GM18868 (cell line): Measurements from ENCODE around the gene SLC25A45.
A peak's percentile ranks its signal among the peaks of the same experiment; 100 is the strongest.
"Not testable (repeated sequence)": the region's sequence is repeated elsewhere in the genome, so short reads cannot be mapped to it uniquely, and the experiment has no call there.

Experiments used
- ATAC-seq: cut with Tn5 transposase; IDR thresholded peaks from one replicate; pipeline ENCODE4 v1.9.1; 2021; ENCODE audit warnings: mild to moderate bottlenecking, moderate library complexity; ENCODE audit not compliant: unreplicated experiment

Gene SLC25A45

DNA sequence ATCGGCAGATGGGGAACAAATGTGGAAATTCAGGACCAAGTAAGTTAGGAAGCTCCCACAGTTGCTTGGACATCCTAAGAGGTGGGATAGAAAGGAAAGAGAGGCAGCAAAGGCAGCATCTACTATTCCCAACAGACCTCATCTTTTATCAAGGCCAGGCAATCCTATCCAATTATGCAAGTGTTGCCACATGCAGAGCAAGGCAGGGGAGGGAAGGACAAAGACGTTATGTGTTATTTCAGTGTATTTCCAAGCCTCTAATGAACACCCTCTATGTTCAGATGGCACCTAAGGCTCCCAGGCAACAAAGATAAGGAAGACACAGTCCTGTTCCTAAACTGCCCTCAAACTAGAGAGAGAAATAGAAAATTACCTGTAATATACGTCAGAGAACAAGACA, 18.7 kb downstream of the SLC25A45 start:
- ATAC-seq, result no peak

DNA sequence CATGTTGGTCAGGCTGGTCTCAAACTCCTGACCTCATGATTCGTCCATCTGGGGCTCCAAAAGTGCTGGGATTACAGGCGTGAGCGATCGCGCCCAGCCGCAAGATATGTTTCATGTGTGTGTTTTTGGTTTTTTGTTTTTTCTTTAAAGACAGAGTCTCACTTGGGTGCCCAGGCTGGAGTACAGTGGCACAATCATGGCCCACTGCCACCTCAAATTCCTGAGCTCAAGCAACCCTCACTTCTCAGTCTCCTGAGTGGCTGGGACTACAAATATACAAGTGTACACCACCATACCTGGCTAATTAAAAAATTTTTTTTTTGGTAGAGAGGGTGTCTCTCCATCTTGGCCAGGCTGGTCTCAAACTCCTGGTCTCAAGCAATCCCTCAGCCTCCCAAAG, 19.5 kb downstream of the SLC25A45 start:
- no peak for ATAC-seq

DNA sequence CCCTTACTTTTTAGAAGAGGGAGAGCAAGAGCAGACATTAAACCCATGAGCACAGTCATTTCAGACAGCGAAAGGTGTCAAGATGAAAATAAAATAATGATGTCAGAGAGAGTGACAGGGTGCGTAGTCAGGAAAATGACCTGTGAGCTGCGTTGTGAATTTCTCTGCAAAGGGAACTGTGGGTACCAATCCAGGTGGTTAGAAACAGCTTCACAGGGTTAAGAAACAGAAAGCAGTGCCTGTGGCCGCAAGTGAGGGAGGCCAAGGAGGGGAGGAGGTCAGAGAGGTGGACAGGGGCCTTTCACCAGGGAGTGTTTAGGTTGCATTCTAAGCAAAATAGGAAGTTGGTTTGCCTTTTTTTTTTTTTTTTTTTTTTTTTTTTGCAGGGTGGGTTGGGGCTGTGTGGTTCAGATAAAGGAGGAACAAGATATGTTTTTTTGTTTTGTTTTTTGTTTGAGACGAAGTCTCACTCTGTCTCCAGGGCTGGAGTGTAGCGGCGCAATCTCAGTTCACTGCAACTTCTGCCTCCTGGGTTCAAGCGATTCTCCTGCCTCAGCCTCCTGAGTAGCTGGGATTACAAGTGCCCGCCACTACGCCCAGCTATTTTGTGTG, 20.0 kb downstream of the SLC25A45 start:
- no peak for ATAC-seq

DNA sequence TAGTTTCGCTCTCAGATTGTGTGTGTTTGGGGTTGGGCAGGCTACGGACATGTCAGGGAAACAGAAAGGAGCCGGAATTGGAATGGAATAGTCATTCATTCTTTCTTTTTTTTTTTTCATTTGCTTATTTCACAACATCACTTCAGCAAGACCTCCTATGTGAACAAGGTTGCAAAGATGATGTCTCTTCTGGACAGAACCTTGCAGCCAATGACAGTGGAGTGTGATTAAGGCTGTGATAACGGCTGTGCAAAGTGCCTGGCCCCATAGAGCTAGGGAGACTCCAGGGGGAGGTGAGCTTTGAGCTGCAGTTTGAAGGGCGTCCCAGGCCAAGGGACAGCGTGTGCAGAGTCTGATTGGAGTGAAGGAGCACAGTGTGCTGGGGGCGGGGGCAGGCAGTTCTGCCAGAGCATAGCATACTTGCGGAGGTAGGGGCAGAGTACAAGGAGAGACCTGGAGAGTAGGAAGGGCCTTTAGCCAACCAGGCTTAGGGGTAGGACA, 24.5 kb downstream of the SLC25A45 start:
- no peak for ATAC-seq

DNA sequence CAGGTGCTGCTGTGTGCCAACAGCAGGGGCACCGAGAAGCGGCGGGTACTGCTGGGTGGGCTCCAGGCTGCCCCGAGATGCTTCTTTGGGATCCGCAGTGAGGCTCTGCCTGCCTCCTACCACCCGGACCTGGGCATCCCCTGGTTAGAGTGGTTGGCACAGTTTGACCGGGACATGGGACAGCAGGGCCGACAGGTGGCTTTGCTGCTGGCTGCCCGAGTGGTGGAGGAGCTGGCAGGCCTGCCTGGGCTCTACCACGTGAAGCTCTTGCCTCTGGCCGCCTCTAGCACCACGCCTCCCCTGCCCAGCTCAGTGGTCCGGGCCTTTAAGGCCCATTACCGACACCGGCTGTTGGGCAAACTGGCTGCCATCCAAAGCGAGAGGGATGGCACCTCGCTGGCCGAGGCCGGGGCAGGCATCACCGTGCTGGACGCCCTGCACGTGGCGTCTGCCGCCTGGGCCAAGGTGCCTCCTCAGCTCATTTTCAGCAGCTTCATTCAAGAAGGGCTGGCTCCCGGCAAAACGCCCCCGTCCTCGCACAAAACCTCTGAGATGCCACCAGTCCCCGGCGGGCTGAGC, 26.0 kb downstream of the SLC25A45 start:
- ATAC-seq, result no peak

DNA sequence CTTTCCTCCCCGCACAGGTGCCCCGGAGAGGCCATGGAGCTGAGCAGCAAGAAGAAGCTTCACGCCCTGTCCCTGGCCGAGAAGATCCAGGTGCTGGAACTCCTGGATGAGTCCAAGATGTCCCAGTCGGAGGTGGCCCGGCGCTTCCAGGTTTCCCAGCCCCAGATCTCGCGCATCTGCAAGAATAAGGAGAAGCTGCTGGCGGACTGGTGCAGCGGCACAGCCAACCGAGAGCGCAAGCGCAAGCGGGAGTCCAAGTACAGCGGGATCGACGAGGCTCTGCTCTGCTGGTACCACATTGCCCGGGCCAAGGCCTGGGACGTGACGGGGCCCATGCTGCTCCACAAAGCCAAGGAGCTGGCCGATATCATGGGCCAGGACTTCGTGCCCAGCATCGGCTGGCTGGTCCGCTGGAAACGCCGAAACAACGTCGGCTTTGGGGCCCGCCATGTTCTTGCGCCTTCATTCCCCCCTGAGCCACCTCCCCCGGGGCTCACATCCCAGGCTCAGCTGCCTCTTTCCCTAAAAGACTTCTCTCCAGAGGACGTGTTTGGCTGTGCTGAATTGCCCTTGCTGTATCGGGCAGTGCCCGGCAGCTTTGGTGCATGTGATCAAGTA, 26.6 kb downstream of the SLC25A45 start:
- ATAC-seq, result no peak

DNA sequence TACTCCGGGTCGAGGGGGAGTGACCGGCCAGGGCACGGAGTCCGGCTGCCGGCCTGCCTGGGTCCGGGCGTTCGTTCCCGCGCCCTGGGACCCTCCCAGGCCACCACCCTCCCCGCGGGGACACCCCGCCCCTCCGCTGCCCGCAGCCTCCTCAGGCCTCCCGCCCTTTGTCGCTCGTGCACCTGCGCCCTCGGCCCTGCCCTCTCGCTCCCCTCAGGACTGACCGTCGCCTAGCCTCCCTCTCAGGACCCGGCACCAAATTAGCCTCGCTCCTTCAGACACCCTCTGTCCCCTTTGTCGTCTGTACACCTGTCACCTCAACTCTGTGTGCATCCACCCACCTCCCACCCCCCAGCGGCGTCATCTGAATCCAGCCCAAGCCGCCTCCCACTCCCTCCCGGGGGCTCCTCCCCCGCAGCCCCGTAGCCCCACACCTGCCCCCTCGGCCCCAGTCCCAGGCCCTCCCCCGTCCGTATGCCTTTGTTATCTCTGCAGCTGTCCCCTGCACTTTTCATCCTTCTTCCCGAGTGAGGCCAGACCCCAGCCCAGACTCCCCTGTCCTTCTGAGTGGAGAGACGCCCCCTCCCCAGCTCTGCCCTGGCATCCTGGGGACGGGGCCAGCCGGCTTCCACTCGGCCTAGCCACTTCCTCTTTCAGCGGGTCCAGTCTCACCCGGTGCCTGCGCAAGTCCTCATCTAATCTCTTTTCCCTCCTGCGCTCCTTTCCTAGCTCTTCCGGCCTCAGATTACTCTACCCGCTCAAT, 27.3 kb downstream of the SLC25A45 start:
- peak; percentile 6 for ATAC-seq

DNA sequence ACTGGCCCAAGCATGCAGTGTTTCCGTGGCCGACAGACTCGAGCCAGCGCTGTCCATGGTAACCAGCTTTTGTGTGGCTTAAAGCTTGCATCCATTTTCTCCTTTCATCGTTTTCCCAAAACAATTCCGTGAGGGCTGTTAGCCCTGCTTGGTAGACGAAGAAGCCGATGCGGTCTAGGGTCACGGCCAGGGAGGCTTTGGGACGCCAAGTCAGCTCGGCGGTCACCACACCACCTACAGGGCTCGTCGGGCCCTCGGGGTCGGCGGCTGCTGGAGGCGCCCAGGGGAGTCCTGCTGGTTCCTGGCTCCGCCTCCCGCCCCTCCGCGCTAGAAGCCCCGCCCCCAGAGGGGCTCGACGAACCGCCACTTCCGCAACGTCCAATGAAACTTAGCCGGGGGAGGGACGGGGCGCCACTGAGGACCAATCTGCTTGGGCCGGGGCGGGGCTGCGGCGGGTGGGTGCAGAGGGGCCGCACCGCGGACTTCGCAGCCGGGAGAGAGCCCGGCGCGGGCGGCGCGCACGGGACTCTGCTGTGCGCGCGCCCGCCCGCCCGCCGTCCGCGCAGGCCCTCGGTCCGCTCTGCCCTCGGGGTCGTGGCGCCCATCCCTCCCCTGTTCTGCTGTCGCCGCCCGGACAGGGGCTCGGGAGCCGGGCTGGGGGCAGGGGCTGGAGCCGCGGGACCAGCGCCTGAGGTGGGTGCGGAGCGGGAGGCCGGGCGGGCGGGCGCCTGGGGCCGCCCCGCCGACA, 28.0 kb downstream of the SLC25A45 start, which contains the start of gene TIGD3:
Gene TIGD3, plus strand, starts transcription at position 487 of the 748 bp plus-strand sequence. CDS start 1,058 bp downstream, outside the sequence.
- ATAC-seq, result peak; percentile 88

DNA sequence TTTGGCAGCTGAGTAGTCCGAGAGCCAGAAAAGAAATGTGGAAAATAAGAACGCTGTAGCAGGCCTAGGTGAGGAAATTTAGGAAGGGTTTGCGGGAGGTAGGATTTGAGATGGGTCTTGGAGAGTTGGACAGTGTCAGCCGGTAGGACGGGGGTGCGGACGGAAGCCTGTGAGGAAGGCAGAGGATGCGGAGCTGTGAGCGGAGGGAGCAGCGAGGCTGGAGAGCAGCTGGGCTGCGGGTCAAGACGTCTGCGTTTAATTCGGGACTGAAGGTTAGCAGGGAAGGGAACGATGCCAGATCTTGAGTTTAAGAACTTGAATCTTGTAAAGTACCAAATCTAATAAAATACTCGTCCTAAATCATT, 28.6 kb downstream of the SLC25A45 start:
- no peak for ATAC-seq

DNA sequence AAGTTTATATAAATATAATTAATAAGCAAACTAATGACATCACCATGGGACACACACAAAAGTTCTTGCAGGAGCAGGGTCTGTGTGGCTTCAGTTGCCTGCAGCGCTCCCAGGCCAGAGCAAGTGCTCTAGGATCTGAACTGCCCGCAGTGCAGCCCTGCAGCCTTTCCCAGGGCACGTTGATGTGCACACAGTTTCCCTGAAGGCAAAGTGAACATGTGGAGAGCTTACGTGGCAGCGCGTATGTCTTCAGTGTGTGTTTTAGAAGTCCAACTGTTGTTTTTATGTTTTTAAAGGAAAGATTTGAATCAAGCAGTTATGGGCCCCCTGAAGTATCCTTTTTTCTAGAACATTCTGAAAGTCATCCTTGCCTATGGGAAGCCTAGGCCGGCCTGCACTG, 29.1 kb downstream of the SLC25A45 start:
- no peak for ATAC-seq

DNA sequence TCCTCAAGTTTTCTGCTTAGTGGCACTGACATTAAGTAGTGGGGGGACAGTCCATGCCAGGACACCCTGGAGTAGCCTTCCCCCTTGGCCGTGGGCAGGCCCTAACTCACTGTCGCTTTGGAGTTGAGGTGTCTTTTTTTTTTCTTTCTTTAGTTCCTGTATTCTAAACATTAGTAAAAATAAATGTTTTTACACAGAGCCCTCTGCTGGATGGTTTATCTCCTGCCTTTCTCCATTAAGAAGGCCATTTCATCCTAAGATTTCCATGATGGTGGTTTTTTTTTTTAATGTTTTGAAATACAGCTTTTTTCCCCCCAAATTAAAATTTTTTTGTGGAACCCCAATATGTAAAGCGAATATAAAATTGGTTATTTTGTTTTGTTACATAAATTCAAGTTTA, 29.7 kb downstream of the SLC25A45 start:
- no peak for ATAC-seq

DNA sequence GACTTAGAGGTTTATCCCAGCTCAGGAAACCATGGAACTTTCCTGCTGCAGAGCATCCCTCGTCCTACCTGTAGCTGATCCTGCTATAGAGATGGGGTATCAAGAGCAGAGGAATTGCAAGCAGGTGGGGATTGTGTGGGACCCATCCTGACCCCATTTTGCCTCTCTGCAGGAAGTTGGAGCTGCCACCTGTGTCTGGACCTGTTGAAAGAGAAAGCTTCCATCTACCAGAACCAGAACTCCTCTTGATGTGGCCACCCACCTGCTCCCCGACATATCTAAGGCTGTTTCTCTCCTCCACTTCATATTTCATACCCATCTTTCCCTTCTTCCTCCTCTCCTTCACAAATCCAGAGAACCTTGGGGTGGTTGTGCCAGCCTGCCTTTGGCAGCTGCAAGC, 30.9 kb downstream of the SLC25A45 start:
- no peak for ATAC-seq

DNA sequence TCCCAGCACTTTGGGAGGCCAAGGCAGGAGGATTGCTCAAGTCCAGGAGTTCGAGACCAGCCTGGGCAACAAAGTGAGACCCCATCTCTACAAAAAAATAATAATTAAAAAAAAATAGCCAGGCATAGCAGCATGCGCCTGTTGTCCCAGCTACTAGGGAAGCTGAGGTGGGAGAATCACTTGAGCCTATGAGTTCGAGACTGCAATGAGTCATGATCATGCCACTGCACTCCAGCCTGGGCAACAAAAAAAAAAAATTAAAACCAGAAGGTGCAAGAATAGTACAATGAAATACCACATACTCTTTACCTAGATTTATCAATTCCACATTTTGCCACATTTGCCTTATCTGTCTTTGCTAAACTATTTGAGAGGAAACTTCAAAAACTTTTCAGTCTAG, 40.6 kb downstream of the SLC25A45 start:
- ATAC-seq, result no peak

DNA sequence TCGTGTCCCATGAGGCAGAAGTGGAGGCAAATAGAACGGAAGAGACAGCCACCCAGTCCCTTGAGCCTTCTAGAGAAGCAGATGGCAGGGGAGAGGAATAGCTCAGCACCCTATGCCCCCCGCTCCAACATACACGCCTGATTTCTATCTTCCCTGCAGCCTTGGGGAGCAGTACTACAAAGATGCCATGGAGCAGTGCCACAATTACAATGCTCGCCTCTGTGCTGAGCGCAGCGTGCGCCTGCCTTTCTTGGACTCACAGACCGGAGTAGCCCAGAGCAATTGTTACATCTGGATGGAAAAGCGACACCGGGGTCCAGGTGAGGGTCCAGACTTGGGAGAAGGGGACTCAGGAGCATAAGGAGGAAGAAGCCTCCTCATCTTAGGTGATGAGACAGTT, 42.2 kb downstream of the SLC25A45 start:
- ATAC-seq, result no peak

DNA sequence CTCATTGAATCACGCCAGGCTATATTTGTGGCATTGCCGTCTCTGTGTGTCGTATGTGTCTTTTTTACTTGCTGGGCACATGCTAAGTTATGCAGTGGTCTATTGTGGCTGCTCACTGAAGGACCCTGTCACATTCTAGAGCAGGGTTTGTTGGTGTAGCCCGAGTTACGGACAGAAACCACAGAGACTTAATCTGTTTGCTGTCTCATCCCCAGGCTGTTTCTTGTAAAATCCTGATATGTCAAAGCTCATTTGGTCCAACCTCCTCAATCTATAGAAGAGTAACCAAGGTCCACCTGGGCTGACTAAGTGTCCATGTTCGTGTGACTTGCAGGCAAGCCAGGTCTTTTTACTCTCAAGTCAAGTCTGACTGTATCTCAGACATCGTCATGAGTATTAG, 43.8 kb downstream of the SLC25A45 start:
- no peak for ATAC-seq

DNA sequence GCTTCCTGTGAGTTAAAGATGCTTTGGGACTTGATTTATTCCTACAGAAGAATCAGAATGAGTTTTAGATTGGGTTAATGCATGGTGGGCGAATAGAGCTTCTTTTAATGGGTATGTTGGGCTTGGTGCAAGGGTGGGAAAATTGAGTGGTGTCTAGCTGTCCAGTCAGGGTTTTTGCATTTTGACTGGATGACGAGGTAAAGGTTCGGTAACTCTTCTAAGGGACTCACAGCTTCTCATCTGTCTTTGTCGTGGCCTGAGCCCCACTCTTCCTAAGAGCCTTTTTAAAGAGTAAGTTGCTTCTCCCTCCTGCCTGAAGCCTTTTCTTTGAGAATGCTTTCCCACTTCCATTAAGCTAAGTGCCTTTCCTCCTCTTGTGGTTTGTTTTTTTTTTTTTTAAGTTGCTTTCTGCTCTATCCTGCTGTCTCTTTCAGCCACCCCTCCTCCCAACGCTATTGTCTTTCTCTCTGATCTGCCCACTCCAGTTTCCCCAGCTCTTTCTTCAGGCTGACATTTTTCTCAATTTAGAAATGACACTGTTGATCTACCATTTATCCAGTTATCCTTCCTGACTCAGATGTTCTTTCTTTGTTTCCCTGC, 47.6 kb downstream of the SLC25A45 start:
- ATAC-seq, result no peak

DNA sequence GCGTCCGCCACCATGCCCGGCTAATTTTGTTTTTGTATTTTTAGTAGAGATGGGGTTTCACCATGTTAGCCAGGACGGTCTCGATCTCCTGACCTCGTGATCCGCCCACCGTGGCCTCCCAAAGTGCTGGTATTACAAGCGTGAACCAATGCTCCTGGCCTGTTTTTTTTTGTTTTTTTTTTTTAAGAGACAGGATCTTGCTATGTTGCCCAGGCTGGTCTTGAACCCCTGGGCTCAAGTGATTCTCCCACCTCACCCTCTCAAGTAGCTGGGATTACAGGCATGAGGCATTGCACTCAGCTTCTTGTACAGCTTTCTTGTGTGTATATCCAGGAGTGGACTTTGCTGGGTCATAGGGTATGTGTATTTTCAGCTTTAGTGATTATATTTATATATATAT, 49.9 kb downstream of the SLC25A45 start:
- ATAC-seq, result not testable (repeated sequence)

DNA sequence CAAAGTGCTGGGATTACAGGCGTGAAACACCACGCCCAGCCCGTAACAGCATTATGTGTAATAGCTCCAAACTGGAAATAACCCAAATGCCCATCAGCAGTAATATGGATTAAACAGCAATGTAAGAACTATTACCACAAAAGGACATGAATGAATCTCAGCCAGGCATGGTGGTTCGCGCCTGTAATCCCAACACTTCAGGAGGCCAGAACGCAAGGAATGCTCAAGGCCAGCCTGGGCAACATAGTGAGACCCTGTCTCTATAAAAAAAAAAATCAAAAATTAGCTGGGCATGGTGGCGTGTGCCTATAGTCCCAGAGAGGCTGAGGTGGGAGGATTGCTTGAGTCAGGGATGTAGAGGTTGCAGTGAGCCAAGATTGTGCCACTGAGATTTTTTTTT, 51.9 kb downstream of the SLC25A45 start:
- no peak for ATAC-seq

DNA sequence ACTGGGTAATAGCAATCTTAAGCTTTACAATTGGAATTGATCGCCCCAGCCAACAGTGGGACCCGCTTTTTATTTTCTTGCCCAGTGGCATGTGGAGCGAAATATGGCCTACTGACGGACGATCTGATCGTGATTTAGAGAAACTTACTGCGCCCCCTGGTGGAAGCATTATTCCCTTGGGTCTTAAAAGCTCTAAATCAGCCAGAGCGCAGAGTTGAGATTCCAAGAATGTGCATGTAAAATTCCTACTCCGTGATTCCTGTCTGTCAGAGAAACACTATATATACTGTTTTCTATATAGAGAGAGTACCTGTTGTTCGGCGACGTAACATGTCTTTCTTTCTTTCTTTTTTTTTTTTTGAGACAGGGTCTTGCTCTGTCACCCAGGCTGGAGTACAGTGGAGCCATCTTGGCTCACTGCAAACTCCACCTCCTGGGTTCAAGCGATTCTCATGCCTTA, 52.5 kb downstream of the SLC25A45 start:
- ATAC-seq, result no peak

DNA sequence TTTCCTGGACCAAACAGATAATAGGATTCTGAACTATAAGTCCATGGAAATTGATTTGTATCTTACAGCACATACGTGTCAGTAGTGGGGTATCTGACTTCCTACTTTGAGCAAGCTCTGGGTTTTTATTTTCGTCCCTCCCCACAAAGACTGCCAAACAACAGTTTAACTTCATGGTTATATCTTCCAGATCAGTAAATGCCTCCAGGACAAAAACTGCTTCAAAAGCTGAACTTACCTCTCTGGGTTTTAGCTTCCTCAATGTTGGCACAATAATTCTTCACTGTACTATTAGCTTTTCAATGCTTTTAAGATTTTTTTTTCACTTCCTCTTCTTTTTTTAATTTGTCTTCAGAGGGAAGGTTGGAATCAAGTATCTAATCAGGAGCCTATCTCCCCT, 53.0 kb downstream of the SLC25A45 start:
- ATAC-seq, result no peak
